Measurements from ENCODE around the gene TRPM3.

The TRPM3 gene

DNA sequence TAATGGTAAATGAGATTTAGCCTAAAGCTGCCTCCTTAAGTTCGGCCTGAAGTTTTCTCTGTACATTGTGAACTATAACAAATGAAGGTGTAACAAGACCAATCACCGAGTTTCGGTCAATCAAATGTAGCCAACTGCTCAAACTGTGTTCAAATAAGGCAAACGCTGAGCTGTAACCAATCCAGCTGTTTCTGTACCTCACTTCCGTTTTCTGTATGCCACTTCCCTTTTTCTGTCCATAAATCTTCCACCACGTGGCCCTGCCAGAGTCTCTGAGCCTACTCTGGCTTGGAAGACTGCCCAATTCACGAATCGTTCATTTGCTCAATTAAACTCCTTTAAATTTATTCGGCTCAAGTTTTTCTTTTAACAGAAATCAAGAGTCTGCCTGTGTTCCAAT is 513.5 kb downstream of the TRPM3 start:
- no peak overlapping the region for H3K4me3 ChIP-seq (replicated peaks; ENCODE audit: low read depth, low read length)
- no peak for TF ChIP-seq CTCF (IDR thresholded peaks at IDR 0.05; ENCODE audit: low read length, missing control alignments)
- DNase-seq (ENCODE audit: low read depth): no peak

GRCh38 chr9:70607329-70607728 is 514.1 kb downstream of the TRPM3 start:
- no peak for DNase-seq (ENCODE audit: low read depth)
- no peak for TF ChIP-seq CTCF (IDR thresholded peaks at IDR 0.05; ENCODE audit: low read length, missing control alignments)
- no peak overlapping the region for H3K4me3 ChIP-seq (replicated peaks; ENCODE audit: low read depth, low read length)

- no peak for DNase-seq (ENCODE audit: low read depth)
- no peak overlapping the region for H3K4me3 ChIP-seq (replicated peaks; ENCODE audit: low read depth, low read length)
- no peak for TF ChIP-seq CTCF (IDR thresholded peaks at IDR 0.05; ENCODE audit: low read length, missing control alignments)
Observed at GRCh38 chr9:70603020-70603411, 518.4 kb downstream of the TRPM3 start.

DNA sequence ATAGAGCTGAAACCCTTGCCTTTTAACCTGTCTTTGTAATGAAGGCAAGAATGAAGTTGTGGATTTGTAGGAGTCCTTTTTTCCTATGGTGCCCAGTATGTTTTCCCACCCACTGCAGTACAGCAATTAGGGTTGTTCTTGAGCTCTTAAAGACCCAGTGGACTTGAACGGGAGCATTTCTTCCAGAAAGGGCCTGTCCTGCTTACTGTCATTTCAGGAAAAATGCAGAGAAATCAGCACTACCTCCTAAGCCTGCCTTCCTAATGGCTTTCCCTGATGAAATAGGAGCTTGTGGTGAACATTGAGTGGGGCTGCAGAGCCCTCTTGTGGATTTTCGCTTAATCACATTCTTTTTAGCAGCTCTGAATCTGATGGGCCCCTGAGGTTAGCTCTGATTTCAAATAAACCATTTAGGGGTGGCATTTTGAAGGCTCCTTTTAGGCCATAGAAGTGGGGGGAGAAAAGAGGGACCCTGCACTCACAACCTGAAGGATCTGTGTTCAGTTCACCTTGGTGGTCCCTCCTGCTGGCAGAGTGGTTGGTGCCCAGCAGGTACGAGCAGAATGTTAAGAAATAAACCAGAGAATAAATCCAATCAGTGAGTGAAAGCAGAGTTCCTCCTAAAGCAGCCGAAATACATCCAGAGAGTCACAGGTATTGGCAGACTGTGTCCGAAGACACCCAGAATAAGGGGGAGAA is 519.0 kb downstream of the TRPM3 start:
- peak; percentile 95 for DNase-seq (ENCODE audit: low read depth)
- peak overlapping the region; percentile 45 for H3K4me3 ChIP-seq (replicated peaks; ENCODE audit: low read depth, low read length)
- TF ChIP-seq CTCF (IDR thresholded peaks at IDR 0.05; ENCODE audit: low read length, missing control alignments): peak; percentile 72

GRCh38 chr9:70601000-70601951 is 520.1 kb downstream of the TRPM3 start:
- peak overlapping the region; percentile 45 for H3K4me3 ChIP-seq (replicated peaks; ENCODE audit: low read depth, low read length)
- peak; percentile 100 for DNase-seq (ENCODE audit: low read depth)

GRCh38 chr9:70600506-70600905 is 520.9 kb downstream of the TRPM3 start:
- peak; percentile 12 for TF ChIP-seq CTCF (IDR thresholded peaks at IDR 0.05; ENCODE audit: low read length, missing control alignments)
- H3K4me3 ChIP-seq (replicated peaks; ENCODE audit: low read depth, low read length): peak overlapping the region; percentile 16
- DNase-seq (ENCODE audit: low read depth): peak; percentile 85

More at GRCh38 chr9:70601000-70601951, 520.1 kb downstream of the TRPM3 start:
- TF ChIP-seq CTCF (IDR thresholded peaks at IDR 0.05; ENCODE audit: low read length, missing control alignments): no peak
